HUDEP-2 (cell line): ENCODE measurements around the gene GABRB1.
A peak's percentile ranks its signal among the peaks of the same experiment; 100 is the strongest.
"Not testable (repeated sequence)": the region's sequence is repeated elsewhere in the genome, so short reads cannot be mapped to it uniquely, and the experiment has no call there.

Source experiments
- DNase-seq, 76 experiments: peaks; one replicate each; lab custom pipeline; 2025; ENCODE audit not compliant: unreplicated experiment in 76 of 76; lab: John Stamatoyannopoulos, UW

The GABRB1 gene

GRCh38 chr4:47271291-47271690 lies 239.9 kb downstream of the GABRB1 start:
- DNase-seq, result no peak

GRCh38 chr4:47274901-47275300 lies 243.5 kb downstream of the GABRB1 start:
- no peak for DNase-seq

- DNase-seq, result no peak
Measured at GRCh38 chr4:47275595-47275994, 244.2 kb downstream of the GABRB1 start.

- no peak for DNase-seq
Measured at GRCh38 chr4:47278631-47279030, 247.3 kb downstream of the GABRB1 start.

- peak in 1 of 76 experiments; percentile 8 for DNase-seq
Measured at GRCh38 chr4:47287735-47288134, 256.4 kb downstream of the GABRB1 start.

- DNase-seq, result no peak
Measured at GRCh38 chr4:47289805-47290204, 258.4 kb downstream of the GABRB1 start.

- not testable (repeated sequence) for DNase-seq
Measured at GRCh38 chr4:47290873-47291272, 259.5 kb downstream of the GABRB1 start.

GRCh38 chr4:47309165-47309564 lies 277.8 kb downstream of the GABRB1 start:
- DNase-seq, result no peak

GRCh38 chr4:47312170-47312569 lies 280.8 kb downstream of the GABRB1 start:
- no peak for DNase-seq

- DNase-seq, result no peak
Measured at GRCh38 chr4:47313384-47313783, 282.0 kb downstream of the GABRB1 start.

GRCh38 chr4:47315346-47315745 lies 284.0 kb downstream of the GABRB1 start:
- DNase-seq, result peak in 5 of 76 experiments; percentile 0 to 7 (median 2)

GRCh38 chr4:47326025-47326424 lies 294.7 kb downstream of the GABRB1 start:
- DNase-seq, result no peak

- no peak for DNase-seq
Measured at GRCh38 chr4:47330866-47331265, 299.5 kb downstream of the GABRB1 start.

GRCh38 chr4:47334652-47335051 lies 303.3 kb downstream of the GABRB1 start:
- DNase-seq, result no peak

GRCh38 chr4:47337893-47338292 lies 306.5 kb downstream of the GABRB1 start:
- no peak for DNase-seq

- no peak for DNase-seq
Measured at GRCh38 chr4:47340914-47341313, 309.5 kb downstream of the GABRB1 start.

- DNase-seq, result no peak
Measured at GRCh38 chr4:47342796-47343195, 311.4 kb downstream of the GABRB1 start.

GRCh38 chr4:47349326-47349725 lies 318.0 kb downstream of the GABRB1 start:
- DNase-seq, result no peak

GRCh38 chr4:47355568-47355967 lies 324.2 kb downstream of the GABRB1 start:
- DNase-seq, result no peak

- DNase-seq, result no peak
Measured at GRCh38 chr4:47359891-47360290, 328.5 kb downstream of the GABRB1 start.

- DNase-seq, result peak in 34 of 76 experiments; percentile 2 to 80 (median 29)
Measured at GRCh38 chr4:47367761-47368160, 336.4 kb downstream of the GABRB1 start.

- peak in 69 of 76 experiments; percentile 0 to 90 (median 51) for DNase-seq
Measured at GRCh38 chr4:47368211-47368610, 336.8 kb downstream of the GABRB1 start.

- DNase-seq, result peak in 8 of 76 experiments; percentile 3 to 23 (median 14)
Measured at GRCh38 chr4:47372561-47372960, 341.2 kb downstream of the GABRB1 start.
